ENCODE results near the gene COL11A2.
"Not testable (repeated sequence)": the region's sequence is repeated elsewhere in the genome, so short reads cannot be mapped to it uniquely, and the experiment has no call there.

COL11A2 gene

GRCh38 chr6:33150560-33150959 is 41.7 kb downstream of the COL11A2 start:
- not testable (repeated sequence) for ATAC-seq

DNA sequence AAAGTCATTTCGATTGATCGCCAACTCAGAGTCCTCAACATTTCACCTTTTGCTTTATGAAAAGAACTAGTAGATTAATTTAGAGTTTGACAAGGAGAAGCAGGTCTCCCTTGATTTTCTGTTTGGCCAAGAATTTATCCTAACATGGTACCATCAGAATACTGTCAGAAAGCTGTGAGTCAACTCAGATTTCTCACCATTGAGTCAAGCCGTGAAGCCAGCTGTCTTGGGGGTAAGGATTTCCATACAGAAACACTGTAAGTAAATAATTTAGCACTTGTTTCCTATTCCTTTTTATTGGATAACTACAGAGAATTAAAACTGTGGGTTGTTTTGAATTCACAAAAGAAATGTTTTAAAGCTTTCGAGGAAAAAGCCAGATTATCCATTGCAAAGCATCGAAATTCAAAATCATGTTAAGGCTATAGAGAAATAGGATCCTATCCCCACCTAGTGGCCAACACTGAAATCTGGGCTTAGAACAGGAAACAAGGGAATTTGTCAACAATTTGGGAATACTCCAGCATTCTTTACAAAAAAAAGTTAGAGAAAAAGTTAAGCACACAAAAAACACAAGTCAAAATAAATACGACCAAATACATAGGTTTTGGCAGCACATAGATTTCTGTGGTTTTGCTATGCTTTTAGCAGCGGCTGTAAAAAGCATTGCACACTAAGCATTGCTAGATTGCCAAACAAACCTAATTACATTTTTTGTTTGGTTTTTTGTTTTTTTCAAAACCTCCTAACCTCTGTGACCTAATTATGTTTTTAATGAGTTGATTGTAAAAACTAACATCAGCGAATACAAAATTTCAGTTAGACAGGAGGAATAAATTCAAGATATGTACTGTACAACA is 44.2 kb downstream of the COL11A2 start:
- ATAC-seq, result no peak

DNA sequence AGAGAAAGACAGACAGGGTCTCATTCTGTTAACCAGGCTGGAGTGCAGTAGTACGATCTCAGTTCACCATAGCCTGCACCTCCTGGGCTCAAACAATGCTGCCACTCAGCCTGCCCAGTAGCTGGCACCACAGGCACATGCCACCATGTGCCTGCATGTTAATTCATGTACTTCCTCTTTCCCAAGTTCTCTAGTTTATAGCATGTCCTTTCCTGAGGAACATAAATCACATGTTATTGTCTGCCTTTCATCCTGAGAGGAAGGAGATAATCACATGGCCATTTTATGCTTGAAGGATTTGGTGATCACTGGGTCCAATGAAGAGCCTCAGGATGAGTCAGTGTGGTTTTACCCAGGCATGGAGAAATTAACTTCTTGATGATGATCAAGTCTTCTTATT is 47.9 kb downstream of the COL11A2 start:
- ATAC-seq, result no peak

DNA sequence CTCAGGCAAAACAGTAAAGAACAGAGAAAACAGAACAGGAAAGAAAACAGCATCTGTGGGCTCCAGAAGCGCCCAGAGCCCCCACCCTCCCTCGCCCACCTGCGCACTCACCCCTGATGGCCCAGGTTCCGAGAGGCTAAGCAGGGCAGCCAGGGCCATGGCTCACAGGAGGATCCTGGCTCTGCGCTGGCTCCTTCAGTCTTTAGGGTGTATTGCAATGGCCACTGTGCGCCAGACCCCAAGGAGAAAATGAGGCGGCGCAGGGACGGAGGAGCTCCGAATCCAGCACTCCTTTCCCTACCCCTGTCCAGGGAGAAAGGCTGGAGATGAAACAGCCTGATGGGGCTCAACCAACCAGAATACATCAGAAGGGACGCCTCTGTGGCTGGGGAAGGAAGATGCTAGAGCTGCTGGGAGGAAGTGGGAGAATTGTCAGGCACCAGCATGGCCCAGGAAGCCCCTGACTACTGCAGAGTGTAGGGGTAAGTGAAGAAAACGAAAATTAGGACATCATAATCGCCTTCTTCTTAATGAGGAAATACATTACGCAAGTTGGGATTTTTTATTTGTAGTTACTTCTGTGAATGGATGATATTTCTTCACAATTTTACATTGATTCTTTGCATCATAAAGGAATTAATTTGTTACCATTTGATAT is 49.0 kb downstream of the COL11A2 start:
- ATAC-seq, result no peak

DNA sequence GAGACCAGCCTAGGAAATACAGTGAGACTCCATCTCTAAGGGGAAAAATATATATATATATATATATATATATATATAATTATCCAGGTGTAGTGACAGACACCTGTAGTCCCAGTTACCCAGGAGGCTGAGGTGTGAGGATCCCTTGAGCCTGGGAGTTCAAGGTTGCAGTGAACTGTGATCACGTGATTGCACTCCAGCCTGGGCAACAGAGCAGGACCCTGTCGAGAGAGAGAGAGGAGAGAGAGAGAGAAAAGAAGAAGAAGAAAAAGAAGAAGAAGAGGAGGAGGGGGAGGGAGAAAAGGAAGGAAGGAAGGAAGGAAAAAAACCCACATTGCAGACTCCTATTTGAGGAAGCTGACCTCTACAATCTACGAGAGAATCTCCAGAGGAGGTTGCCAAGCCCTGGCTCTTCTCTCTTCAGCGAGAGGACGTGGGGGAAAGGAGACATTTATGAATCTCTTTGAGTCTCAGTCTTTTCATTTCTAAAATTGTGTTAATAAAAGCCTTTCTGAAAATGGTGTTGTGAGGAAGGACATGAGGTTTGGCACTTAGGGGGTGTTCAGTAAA is 49.7 kb downstream of the COL11A2 start:
- ATAC-seq, result no peak

DNA sequence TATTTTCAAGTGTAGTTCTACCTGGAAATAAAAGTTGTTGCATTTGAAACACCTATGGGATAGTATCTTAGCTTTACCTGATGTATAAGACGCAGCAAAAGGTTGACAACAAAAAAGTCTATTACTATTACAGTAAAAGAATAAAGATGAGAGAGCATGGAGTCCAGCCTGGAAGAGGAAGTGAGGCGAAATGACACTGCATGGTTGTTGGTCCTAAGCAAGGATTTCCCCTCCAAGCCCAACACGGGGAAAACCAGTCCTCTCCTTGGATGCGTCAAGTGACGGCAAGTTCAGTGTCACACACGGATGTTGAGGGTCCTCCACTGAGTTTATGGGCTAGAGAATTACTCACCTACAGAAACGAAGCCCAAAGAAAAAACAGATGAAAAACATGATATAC is 51.7 kb downstream of the COL11A2 start:
- no peak for ATAC-seq

DNA sequence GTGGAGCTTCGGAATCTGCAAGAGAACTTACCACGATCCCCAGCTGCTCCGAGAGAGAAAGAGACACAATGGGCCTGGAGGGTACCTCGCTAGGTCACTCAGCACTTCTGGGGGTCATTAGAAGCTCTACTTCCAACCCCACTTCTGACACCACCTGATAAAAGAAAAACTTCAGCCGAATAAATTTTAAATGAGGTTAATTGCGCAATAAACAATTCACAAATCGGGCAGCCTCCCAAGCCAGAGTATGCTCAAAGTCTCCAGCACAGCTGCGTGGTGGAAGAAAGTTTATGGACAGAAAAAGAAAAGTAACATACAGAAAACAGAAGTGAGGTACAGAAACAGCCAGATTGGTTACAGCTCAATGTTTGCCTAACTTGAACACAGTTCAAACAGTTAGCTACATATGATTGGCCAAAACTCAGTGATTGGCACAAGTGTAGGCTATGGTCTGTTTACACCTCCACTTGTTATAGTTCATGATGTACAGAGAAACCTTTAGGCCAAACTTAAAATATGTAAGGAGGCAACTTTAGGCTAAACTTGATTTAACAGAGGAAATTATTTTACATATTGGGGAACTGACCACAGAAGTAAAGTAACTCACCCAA is 52.6 kb downstream of the COL11A2 start:
- no peak for ATAC-seq

DNA sequence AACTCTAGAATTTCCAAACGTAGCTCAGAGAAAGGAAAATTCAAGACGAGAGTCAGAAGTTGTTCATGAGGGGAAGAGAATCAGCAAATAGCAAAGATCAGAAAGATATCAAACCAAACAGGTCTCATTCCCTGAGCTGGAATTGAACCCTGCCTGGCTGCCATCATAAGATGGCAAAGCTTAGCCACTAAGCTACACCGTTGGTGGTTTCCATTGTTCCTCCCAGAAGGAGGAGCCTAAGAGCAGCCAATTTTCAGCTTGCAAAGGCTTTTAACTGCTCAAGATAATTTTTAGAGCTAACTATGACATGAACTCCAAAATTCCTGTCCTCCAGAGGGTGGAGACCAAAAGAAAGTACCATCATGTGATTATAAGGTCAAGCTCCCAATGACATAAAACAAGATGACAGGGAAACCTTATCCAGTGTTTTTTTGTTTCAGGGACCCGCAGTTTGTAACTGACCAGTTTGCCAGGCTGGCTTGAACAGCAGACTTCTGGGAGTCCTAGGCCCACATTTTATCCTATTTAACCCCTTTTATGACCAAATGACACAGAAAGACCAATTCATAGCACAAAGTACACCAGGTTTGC is 55.9 kb downstream of the COL11A2 start:
- ATAC-seq, result no peak

DNA sequence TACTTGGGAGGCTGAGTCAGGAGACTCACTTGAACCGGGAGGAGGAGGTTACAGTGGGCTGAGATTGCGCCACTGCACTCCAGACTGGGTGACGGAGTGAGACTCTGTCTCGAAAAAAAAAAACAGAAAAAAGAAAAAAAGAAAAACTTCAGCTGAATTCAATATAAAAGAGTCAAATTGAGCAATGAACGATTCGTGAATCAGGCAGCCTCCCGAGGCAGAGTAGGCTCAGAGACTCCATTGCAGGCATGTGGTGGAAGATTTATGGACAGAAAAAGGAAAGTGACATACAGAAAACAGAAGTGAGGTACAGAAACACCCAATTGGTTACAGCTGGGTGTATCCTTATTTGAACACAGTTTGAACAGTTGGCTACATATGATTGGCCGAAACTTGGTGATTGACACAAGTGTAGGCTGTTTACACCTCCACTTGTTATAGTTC is 60.2 kb downstream of the COL11A2 start:
- no peak for ATAC-seq

- ATAC-seq, result peak; percentile 36 to 53
These were observed 63.9 kb downstream of the COL11A2 start for GRCh38 chr6:33128318-33128717.

DNA sequence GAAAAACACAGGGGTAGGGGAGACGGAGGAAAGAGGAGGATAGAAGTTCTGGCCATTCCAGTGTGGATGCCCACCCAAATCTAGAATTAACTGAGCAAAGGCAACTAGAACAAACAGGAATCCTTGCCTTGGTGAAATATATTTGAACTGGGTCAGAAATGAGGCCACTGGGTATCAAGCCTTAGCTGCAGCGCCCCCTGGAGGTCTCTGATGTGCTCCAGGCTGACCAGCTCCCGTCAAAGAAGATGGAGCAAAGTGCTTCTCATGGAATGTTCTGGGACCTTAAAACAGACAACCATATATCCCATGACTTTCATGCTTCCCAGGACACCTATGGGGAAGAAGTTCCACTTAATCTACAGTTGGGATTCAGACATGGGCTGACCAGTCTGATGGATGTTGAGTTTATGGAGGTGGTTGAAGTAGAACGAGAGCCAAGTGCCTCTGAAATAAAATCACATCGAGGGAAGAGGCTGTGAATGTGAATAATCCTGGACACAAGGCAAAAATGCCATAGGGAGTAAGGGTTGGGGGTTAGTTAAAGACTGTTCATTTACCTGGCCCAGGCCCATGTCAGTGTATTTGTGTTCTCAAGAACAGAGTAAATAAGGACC is 66.1 kb downstream of the COL11A2 start:
- ATAC-seq, result peak in 1 of 2 donors; percentile 51

DNA sequence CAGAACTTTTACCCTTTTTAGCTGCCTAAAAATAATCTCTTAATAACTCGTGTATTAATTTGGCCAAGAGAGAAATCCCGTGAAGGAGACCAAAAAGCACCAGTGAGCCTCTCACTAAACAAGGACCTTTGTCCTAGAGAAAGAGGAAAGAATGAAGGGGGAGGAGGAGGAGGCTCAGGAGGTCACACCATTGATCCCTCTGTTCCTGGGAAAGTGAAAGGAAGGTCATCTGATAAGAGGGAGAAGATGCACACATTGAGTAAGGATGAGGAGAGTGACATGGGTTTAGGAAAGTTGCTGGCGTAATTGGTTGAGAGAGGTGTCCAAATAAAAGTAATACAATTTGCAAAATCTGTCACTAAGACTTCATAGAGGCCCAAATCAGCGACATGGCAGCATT is 67.3 kb downstream of the COL11A2 start:
- ATAC-seq, result no peak

DNA sequence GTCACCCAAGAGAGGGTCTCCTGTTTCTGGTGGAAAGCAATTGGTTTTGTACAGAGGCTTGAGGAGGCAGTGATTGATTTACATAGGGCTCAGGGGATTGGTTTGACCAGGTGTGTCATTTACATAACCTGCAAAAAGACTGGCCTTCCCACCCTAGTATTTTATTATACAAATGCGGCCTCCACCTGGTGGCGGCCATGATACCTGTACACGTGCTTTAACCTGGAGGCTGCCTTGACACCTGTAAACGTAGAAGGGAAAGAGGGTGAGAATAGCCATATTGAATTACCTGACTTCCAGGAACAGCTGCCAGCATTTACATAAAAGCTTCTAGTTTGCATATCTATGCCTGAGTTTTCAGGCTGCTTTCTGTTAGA is 67.8 kb downstream of the COL11A2 start:
- no peak for ATAC-seq

DNA sequence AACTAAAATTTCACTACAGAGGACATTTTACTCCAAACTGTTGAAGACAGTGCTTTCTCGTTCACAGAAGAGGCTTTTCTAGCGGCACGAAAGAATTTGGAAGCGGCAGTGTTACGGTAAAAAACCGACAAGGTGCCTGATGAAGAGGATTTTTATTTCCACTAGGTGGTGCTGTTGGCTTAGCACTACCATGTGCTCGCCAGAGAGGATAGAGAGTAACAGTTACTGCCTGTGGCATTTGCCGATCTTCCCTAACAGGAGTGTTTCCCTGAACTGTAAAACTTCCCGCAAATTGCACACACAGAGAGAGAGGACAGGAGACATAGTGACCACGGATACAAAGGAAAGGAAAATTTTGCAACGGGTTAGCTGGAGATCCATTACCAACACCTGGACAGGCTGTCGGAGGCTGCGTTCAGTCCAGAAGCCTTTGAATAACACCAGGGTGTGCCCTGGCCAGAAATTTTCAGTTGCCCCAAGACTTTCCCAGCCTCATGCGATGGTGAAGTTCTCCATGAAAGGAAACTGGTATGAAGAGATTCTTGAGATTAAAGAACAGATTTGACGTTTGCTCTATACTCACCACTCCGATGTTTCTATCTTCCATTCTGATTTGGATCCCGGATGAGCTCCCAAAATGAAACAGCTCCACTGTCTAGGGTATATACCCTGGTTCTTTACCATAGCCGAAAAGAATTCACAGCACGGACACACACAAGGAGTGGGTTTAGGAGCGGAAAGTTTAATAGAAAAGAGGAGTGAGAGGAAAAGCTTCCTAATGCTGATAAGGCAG is 68.3 kb downstream of the COL11A2 start:
- no peak for ATAC-seq

- no peak for ATAC-seq
These were observed 69.1 kb downstream of the COL11A2 start for GRCh38 chr6:33123181-33123580.

GRCh38 chr6:33120001-33120400 is 72.3 kb downstream of the COL11A2 start:
- no peak for ATAC-seq

DNA sequence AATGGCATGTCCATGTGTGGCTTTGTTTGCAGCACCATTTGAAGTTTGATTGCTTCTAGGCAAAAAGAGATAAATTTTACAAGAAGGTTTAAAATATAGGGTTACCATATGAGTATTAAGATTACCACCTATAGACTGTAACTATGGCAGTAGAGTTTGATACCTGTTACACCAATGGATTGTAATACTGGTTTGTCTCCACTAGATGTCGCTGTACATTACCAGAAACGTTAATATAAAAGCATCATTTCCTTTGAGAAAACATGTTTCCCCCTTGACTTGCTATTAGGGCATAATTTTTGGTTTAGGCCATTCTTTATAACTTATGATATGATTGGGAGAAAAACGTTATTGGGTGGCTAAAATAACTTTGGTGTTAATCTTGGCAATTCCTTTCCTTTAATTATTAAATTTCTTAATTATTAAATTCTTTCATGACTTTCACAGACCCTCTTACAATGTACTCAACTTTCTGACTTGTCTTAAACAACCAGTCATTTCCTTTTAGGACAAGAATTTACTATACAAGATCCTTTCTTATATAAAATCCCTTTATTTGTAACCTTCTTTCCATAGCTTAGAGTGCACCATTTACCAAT is 73.6 kb downstream of the COL11A2 start:
- peak; percentile 56 to 71 for ATAC-seq

DNA sequence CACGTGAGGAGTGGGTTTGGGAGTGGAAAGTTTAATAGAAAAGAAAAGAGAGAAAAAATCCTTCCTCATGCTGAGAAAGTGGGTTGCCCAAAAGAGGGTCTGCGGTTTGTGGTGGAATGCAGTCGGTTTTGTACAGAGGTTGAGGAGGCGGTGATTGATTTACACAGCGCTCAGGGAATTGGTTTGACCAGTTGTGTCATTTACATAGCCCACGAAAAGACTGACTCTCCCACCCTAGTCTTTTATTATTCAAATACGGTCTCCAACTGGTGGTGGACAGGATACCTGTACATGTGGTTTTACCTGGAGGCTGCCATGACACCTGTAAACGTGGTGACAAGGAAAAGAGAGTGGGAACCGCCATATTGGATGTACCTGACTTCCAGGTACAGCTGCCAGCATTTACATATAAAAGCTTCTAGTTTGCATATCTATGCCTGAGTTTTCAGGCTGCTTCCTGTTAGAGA is 74.4 kb downstream of the COL11A2 start:
- no peak for ATAC-seq

DNA sequence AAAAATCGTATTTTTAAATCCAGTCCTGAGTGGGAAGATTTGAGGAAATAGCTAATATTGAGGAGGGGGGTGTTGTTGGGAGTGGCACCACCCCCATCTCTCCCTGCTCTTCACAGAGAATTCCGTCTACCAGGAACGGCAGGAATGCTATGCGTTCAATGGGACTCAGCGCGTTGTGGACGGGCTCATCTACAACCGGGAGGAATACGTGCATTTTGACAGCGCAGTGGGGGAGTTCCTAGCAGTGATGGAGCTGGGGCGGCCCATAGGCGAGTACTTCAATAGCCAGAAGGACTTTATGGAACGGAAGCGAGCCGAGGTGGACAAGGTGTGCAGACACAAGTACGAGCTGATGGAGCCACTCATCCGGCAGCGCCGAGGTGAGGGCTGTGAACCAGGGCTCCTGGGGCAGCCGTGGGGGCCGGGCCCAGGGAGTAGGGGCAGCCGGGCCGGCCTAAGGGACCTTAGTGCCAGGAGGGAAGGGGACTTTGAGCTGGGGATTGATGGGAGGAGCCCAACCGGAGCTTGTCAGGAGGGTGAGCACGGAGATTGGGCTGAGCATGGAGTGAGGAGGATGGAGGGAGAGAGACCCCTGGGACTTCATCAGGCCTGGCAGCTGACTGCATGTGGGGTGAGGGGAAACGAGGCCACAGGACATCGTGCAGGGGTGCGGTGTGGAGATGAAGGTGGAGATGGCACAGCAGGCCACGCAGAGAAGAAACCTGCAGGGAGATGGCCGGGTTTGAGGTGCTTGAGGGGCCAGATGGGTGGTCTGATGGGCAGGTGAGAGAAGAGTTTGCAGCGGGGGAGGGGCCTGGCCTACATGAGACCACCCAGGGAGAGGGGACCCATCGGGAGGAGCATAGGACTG is 75.2 kb downstream of the COL11A2 start:
- ATAC-seq, result no peak

GRCh38 chr6:33116417-33116816 is 75.8 kb downstream of the COL11A2 start:
- no peak for ATAC-seq

All from activated CD4-positive, CD25-positive, alpha-beta regulatory T cell treated with anti-CD3 and anti-CD28 coated beads, Interleukin-2, amount 50 U/mL, for 24 hours (primary cell).